Gastroesophageal sphincter (tissue), 4 donors: ENCODE measurements around the gene PFDN1. TPM values are rescaled to one million over a fixed set of nuclear protein-coding genes. Genes with fewer than 3 reads are reported as not detected.
A peak's percentile ranks its signal among the peaks of the same experiment; 100 is the strongest.

Experiments
- ATAC-seq: fragments of 150-250 bp; one replicate; pipeline ENCODE4 v1.9.1; 2016; ENCODE audit warnings: mild to moderate bottlenecking, moderate library complexity
- H3K27ac ChIP-seq, 4 donors: fragments of 200-600 bp; sonication (generic) in 3 of 4; 1 replicate in 3 of 4; 2 replicates in 1 of 4; pipeline ENCODE4 v1.5.1; 2016 to 2019
- H3K27me3 ChIP-seq: fragments of 200-600 bp; sonication (generic); one replicate; pipeline ENCODE4 v1.5.1; 2019
- H3K36me3 ChIP-seq, 2 donors: fragments of 200-600 bp; sonication (generic); one replicate each; pipeline ENCODE4 v1.5.1; 2019; ENCODE audit warnings: control low read depth in 1 of 2
- H3K4me1 ChIP-seq, 3 donors: fragments of 200-600 bp; sonication (generic); 1 replicate in 2 of 3; 2 replicates in 1 of 3; pipeline ENCODE4 v1.5.1; 2016 to 2019; ENCODE audit warnings: control low read depth in 2 of 3
- H3K4me3 ChIP-seq, 2 donors: fragments of 200-600 bp; sonication (generic); one replicate each; pipeline ENCODE4 v1.5.1; 2019; ENCODE audit warnings: mild to moderate bottlenecking in 1 of 2, moderate library complexity in 1 of 2
- H3K9me3 ChIP-seq, 3 donors: fragments of 200-600 bp; sonication (generic); one replicate each; pipeline ENCODE4 v1.5.1; 2017 to 2019; ENCODE audit warnings: control low read depth in 2 of 3
- CTCF ChIP-seq, 4 experiments: fragments of 200-600 bp in 2 of 4; fragments of 450-650 bp in 2 of 4; sonication (generic) in 1 of 4; IDR thresholded peaks; one replicate each; pipeline ENCODE4 v1.5.1; 2017 to 2019; ENCODE audit warnings: antibody characterized with exemption in 4 of 4, mild to moderate bottlenecking in 2 of 4, moderate library complexity in 2 of 4
- EP300 ChIP-seq: sonication (generic); formaldehyde crosslinking; IDR thresholded peaks from one replicate; pipeline ENCODE4 v1.6.1; 2017; ENCODE audit warnings: antibody characterized with exemption, mild to moderate bottlenecking
- POLR2A ChIP-seq, 2 donors: fragments of 450-650 bp; IDR thresholded peaks; one replicate each; pipeline ENCODE4 v1.6.1; 2017; ENCODE audit warnings: antibody characterized with exemption in 2 of 2, mild to moderate bottlenecking in 2 of 2, moderate library complexity in 1 of 2
- POLR2AphosphoS5 ChIP-seq: sonication (generic); formaldehyde crosslinking; IDR thresholded peaks from one replicate; pipeline ENCODE4 v1.6.1; 2017; ENCODE audit warnings: antibody characterized with exemption
- WGBS, 2 donors: methylation state at CpG; one replicate each; pipeline ENCODE4 v1.1.5; 2018; ENCODE audit warnings: low coverage in 1 of 2; 5-methylcytosine and 5-hydroxymethylcytosine counted together
- total RNA-seq, 4 donors: library from RNA; depleted of rRNA; stranded (reverse); fragments of >200 nt; gene quantifications; one replicate each; pipeline ENCODE4 v1.1.0, GENCODE V29; 2016

Gene PFDN1
- total RNA-seq, 4 donors from 2014 or later: 66.1 to 99.7 (median 92.8) TPM

GRCh38 chr5:140220032-140220697 lies 82.7 kb downstream of the PFDN1 start:
- Histone ChIP-seq H3K9me3 (no peaks in the 10 kb centered on the region), H3K36me3 (no peaks in the 10 kb centered on the region), H3K27ac (peak overlapping the region in 2 of 4 donors; percentile 17 to 56), H3K4me3 (no peak overlapping the region), H3K4me1 (peaks cover 6 to 65% (median 11%) of the 10 kb centered on the region in 3 donors), H3K27me3 (no peaks in the 10 kb centered on the region)
- WGBS, 2 donors: 71 to 92% methylated on average over 1 to 2 of the region's 3 CpGs
- TF ChIP-seq CTCF (IDR thresholded peaks at IDR 0.05) (no peak), POLR2AphosphoS5 (no peak), EP300 (no peak), POLR2A (IDR thresholded peaks at IDR 0.05) (no peak)
- ATAC-seq: no peak

DNA sequence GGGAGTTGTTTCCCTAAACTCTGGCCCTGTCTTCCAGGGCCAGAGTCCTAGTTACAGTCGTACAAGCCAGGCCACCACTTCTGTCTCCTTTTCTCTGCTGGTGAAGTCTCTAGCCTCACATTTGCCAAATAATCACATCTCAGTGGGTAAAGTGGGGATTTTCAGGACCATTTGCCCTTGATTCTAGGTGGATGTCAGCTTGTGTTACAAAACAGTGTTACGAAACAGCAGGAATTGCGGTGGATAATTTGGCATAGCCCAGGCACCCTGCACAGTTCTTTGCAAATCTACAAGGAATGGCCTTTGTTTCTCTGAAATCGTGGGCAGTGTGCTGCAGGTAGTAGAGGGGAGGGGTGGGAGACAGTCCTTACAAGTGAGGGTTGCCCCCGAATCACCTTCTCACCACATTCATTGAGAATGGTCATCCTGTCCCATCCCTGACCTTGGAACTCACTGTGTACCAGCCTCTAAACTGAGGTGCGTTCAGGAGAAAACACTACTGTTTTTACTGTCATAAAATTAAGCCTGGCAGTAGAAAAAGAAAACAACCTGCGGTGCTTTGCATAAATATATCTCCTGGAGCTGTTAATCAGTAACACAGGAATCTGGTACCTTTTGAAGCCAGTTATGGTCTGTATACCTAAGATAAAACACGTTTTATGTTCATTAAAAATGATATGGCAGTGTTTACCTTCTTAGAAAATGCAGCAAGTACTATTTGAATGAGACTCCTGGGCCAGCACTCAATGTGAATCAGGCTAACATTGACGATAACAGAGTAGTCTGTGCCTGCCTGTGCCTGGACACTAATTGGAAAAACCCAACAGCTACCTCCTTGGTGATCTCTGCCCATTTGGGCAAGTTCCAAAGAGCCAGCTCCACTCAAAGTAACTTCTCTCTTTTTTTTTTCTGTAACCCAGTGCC lies 83.6 kb downstream of the PFDN1 start:
- Histone ChIP-seq H3K27me3 (no peaks in the 10 kb centered on the region), H3K4me1 (peaks cover 6 to 61% (median 11%) of the 10 kb centered on the region in 3 donors), H3K9me3 (no peaks in the 10 kb centered on the region), H3K4me3 (no peak overlapping the region), H3K27ac (peak overlapping the region in 2 of 4 donors; percentile 13 to 16), H3K36me3 (no peaks in the 10 kb centered on the region)
- ATAC-seq: no peak
- 64% methylated on average over 5 to 6 of the region's 9 CpGs for WGBS, 2 donors
- TF ChIP-seq CTCF (IDR thresholded peaks at IDR 0.05) (no peak), POLR2AphosphoS5 (no peak), POLR2A (IDR thresholded peaks at IDR 0.05) (no peak), EP300 (no peak)

DNA sequence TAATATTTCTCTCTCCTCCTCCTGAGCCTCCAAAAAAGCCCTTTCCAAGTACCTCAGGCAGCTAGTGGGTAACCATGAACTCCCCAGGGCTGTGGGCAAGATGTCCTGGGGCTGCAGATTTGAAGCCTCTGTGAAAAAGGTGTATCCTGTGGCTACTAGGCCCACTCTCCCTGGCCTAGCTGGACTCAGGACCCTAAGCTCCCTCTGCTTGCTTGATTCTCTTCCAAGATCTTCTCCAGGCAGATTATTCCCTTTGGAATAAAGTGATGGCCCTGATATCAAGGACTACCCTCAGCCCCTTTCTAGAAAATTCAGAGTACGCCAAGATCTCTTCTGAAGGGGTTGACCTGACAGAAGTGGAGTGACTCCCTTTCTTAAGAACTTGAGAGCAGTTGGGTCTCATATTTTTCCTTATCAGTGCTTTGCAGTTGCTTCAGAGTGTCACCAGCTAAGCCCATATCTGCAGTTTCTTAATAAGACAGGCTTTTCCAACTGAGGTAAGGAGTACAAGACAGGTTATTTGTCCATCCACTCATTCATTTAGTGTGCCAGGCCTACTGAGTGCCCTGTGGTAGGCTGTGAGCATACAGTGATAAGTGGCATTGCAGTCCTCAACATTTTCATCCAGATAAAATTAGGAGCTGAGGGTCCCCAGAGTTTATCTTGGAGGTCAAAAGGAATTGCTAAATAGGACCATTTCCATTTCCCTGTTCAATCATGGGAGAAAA lies 85.4 kb downstream of the PFDN1 start:
- H3K27ac ChIP-seq: no peak overlapping the region
- H3K27me3 ChIP-seq: no peaks in the 10 kb centered on the region
- no peaks in the 10 kb centered on the region for H3K9me3 ChIP-seq
- H3K4me3 ChIP-seq: no peak overlapping the region
- TF ChIP-seq POLR2AphosphoS5: no peak
- no peak for TF ChIP-seq EP300
- TF ChIP-seq POLR2A (IDR thresholded peaks at IDR 0.05): no peak
- no peak for TF ChIP-seq CTCF (IDR thresholded peaks at IDR 0.05)
- H3K4me1 ChIP-seq: peaks cover 6 to 47% (median 11%) of the 10 kb centered on the region in 3 donors
- ATAC-seq: no peak
- 78 to 100% methylated on average over 1 of the region's 1 CpG for WGBS, 2 donors
- H3K36me3 ChIP-seq: no peaks in the 10 kb centered on the region

- Histone ChIP-seq H3K27me3 (no peaks in the 10 kb centered on the region), H3K9me3 (no peaks in the 10 kb centered on the region), H3K4me3 (no peak overlapping the region), H3K27ac (no peak overlapping the region), H3K36me3 (peaks cover 0 to 2% of the 10 kb centered on the region in 2 donors), H3K4me1 (peaks cover 6 to 39% (median 11%) of the 10 kb centered on the region in 3 donors)
- TF ChIP-seq POLR2A (IDR thresholded peaks at IDR 0.05): no peak
- TF ChIP-seq POLR2AphosphoS5: no peak
- TF ChIP-seq CTCF (IDR thresholded peaks at IDR 0.05): no peak
- TF ChIP-seq EP300: no peak
- ATAC-seq: no peak
- 67 to 77% methylated on average over 4 to 5 of the region's 5 CpGs for WGBS, 2 donors
These were observed 86.3 kb downstream of the PFDN1 start for GRCh38 chr5:140216478-140217074.
